GM18508 (cell line): ENCODE results near the gene MYO18B.

Experiments
- ATAC-seq: cut with Tn5 transposase; IDR thresholded peaks from one replicate; pipeline ENCODE4 v1.9.1; 2021; ENCODE audit warnings: moderate number of reproducible peaks; ENCODE audit not compliant: insufficient read depth, unreplicated experiment

MYO18B gene

DNA sequence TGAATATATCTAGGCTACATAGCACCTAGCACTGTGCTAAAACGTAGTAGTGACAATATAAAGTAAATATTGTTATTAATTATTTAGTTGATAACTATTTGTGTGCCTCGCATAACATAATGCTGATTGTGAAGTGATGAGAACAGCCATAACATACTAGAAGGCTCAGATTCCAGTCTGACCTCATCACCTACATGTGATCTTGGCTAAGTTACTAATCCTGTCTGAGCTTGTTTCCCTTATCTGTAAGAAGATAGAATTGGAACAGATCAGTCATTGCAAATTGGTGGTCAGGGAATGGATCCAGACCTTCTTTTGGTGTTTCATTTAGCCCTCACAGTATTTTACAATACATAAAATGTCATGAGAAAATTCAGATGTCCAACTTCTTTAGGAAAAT, 323.9 kb downstream of the MYO18B start:
- ATAC-seq = no peak

DNA sequence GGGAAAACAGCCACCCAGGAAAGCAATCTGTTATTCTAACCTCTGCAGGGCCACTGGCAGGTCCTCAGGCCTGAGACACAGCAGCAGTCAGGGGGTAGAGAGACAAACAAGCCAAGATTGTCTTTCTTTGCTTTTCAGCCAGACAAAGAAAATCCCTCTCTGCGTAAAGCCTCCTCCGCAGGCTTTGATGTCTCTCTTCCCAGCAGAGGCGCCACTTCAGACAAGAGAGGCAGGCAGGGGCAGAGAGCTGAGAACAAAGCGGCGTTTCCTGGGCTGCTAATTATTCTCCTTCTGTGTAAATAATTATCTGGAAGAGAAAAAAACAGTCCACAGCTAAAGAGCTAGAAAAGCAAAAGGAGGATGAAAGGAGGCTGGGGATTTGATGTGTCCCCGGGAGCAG, 324.5 kb downstream of the MYO18B start:
- no peak for ATAC-seq

DNA sequence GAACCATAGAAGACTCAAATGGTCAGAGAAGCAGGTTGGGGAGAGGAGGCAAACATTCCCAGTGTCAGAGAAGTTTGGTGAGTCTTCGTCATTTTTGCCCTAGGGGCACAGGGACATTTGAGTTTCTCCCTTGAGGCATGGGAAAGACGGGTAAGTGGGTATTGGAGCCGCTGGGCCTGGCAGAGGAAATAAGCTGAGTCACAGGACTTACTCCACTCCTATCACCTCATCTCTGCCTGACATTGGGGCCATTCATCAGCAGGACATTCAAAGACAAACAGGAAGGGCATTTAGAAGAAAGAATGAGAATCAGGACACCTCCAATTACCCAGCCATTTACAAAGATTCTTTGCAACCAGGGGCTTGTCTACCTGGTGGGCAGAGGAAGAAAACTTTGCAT, 326.6 kb downstream of the MYO18B start:
- ATAC-seq = no peak

DNA sequence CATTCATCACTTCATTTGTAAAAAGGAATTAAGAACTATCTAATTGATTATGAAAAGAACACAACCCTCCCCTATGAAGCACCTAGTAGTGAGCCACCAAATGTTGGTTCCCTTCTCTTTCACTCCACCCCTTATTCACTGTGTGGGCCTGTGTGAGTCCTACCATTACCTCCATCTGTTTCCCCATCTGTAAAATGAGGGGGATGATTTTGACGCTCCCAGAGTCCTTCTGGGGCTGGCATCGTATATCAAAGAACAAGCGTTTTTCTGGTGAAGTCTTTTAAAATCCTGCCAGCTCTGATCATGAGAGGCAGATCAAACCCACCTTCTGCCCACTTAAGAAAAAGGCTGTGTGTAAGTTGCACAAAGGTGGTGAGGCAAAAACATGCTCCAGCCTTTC, 330.6 kb downstream of the MYO18B start:
- ATAC-seq = no peak

DNA sequence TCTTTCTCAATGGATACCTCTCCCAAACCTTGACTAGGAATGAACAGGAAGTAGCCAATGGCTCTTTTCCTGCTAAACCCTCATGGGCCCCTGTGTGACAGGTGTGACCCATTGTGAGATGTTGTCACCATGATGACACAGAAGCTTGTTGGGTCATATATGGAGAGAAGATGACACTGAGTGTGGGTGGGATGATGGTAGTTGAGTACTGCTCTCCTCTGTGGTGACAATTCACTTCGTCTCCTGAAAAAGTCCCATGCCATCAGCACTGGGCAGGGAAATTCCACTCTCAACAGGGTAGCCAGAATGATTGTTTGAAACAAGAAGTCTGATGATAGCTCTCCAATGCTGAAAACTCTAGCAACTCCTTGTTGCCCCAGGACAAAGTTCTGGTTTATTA, 333.3 kb downstream of the MYO18B start:
- ATAC-seq = no peak

DNA sequence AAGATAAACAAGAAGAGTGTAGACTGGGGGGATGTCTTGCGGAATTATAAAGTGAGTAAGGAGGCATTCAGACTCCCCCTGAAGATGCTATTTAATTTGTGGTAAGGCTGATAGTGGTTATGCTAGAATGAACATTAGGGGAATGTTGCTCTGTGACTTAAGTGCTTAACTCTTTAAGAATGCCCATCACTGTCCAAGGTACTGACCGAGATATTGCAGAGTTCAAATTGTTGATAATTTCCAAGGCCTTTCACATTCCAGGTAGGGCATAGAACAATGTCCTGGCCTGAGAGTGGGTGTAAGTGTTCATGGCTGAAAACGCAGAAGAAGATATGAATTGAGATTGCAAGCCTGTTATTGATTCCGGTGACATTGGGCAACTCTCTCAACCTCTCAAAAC, 337.0 kb downstream of the MYO18B start:
- ATAC-seq = no peak
